Endothelial cell of umbilical vein (primary cell): ENCODE results near the gene REXO2. TPM values are rescaled to one million over a fixed set of nuclear protein-coding genes. Genes with fewer than 3 reads are reported as not detected.

Experiments used
- BruUV-seq: library from RNA; stranded (reverse); fragments of 400-500 nt; replicated peaks from 2 replicates; lab custom pipeline; 2021; lab: Mats Ljungman, UMichigan
- CTCF ChIA-PET: fragments of 300-600, 350-600 bp; sonication (Branson Sonifier 250); formaldehyde crosslinking; loops from one replicate; lab custom pipeline; 2021; ENCODE audit warnings: antibody characterized with exemption, inconsistent platforms; lab: Charles Lee
- POLR2A ChIA-PET: fragments of 300-600, 350-600 bp; sonication (Branson Sonifier 250); formaldehyde crosslinking; loops from one replicate; lab custom pipeline; 2021; ENCODE audit warnings: antibody characterized with exemption, inconsistent platforms; lab: Charles Lee
- DNase-seq: peaks from one replicate; pipeline ENCODE4 v3.0.0-alpha.2; 2011; ENCODE audit warnings: low read depth, low spot score
- FAIRE-seq: peaks from 2 replicates; lab custom pipeline; 2011; peaks lifted over from hg19 to GRCh38; lab: Jason Lieb, UNC
- H2AFZ ChIP-seq: 2 replicates; pipeline ENCODE4 v1.6.0; 2012; ENCODE audit warnings: low read depth, low read length, control low read depth, inconsistent platforms
- H3K27ac ChIP-seq: 2 replicates; pipeline ENCODE4 v1.5.1; 2011; ENCODE audit warnings: low read depth, mild to moderate bottlenecking, control low read depth, low read length, moderate library complexity; ENCODE audit not compliant: insufficient read depth
- H3K27me3 ChIP-seq, 2 experiments: 2 replicates each; pipeline versions ENCODE4 v1.6.0 to v1.6.1; 2011; ENCODE audit warnings: low read length in 2 of 2, mixed read lengths in 1 of 2; ENCODE audit not compliant: control insufficient read depth in 2 of 2, insufficient read depth in 2 of 2
- H3K36me3 ChIP-seq, 2 experiments: 2 replicates in 1 of 2; 3 replicates in 1 of 2; pipeline ENCODE4 v1.5.1; 2011; ENCODE audit warnings: low read length in 2 of 2, mild to moderate bottlenecking in 1 of 2, moderate library complexity in 1 of 2; ENCODE audit not compliant: control insufficient read depth in 2 of 2, insufficient read depth in 2 of 2; ENCODE audit errors: extremely low read depth in 1 of 2
- H3K4me1 ChIP-seq: 3 replicates; pipeline ENCODE4 v1.5.1; 2011; ENCODE audit warnings: mild to moderate bottlenecking, low read length; ENCODE audit not compliant: control insufficient read depth, insufficient read depth; ENCODE audit errors: extremely low read depth
- H3K4me2 ChIP-seq: 2 replicates; pipeline ENCODE4 v1.6.1; 2011; ENCODE audit warnings: low read length, control low read depth, mixed read lengths; ENCODE audit not compliant: insufficient read depth
- H3K4me3 ChIP-seq, 3 experiments: fragments of 200-600 bp in 1 of 3; sonication (generic), shearing (Covaris generic) in 1 of 3; replicated peaks in 1 of 3; 2 replicates each; pipeline ENCODE4 v1.5.1; 2011 to 2016; ENCODE audit warnings: control low read depth in 3 of 3, low read length in 3 of 3, mild to moderate bottlenecking in 2 of 3, inconsistent platforms in 1 of 3, low read depth in 1 of 3, moderate library complexity in 1 of 3; ENCODE audit not compliant: insufficient read depth in 1 of 3
- H3K79me2 ChIP-seq: 2 replicates; pipeline ENCODE4 v1.6.0; 2012; ENCODE audit warnings: low read length, inconsistent platforms; ENCODE audit not compliant: control insufficient read depth, insufficient read depth
- H3K9ac ChIP-seq: replicated peaks from 2 replicates; pipeline ENCODE3; 2011; ENCODE audit warnings: low read length, control low read depth; ENCODE audit not compliant: insufficient read depth; ENCODE audit errors: extremely low read depth
- H3K9me1 ChIP-seq: replicated peaks from 3 replicates; pipeline ENCODE4 v1.6.0; 2011; ENCODE audit warnings: mild to moderate bottlenecking, low read length; ENCODE audit not compliant: control insufficient read depth, insufficient read depth; ENCODE audit errors: extremely low read depth
- H3K9me3 ChIP-seq: replicated peaks from 2 replicates; pipeline ENCODE4 v1.5.1; 2012; ENCODE audit warnings: low read length, inconsistent platforms; ENCODE audit not compliant: control insufficient read depth, insufficient read depth
- H4K20me1 ChIP-seq: replicated peaks from 2 replicates; pipeline ENCODE3; 2011; ENCODE audit warnings: mild to moderate bottlenecking, low read length; ENCODE audit not compliant: control insufficient read depth, insufficient read depth; ENCODE audit errors: extremely low read depth
- EZH2 ChIP-seq: IDR thresholded peaks from 2 replicates; pipeline ENCODE4 v1.6.1; 2012; ENCODE audit warnings: borderline replicate concordance, low read depth, mild to moderate bottlenecking, moderate library complexity, low read length, inconsistent platforms; ENCODE audit not compliant: severe bottlenecking
- FOS ChIP-seq: IDR thresholded peaks from 2 replicates; pipeline ENCODE4 v1.6.1; 2011; ENCODE audit warnings: mild to moderate bottlenecking, low read length, moderate library complexity, borderline replicate concordance; ENCODE audit not compliant: insufficient read depth
- GATA2 ChIP-seq: IDR thresholded peaks from 2 replicates; pipeline ENCODE4 v1.7.0; 2011; ENCODE audit warnings: low read depth, mild to moderate bottlenecking, moderate library complexity, mixed read lengths, low read length; ENCODE audit not compliant: insufficient read length, insufficient read depth
- JUN ChIP-seq: IDR thresholded peaks from 2 replicates; pipeline ENCODE4 v1.6.1; 2011; ENCODE audit warnings: borderline replicate concordance, low read depth; ENCODE audit not compliant: insufficient read length, insufficient read depth
- MYC ChIP-seq: IDR thresholded peaks from one replicate; pipeline ENCODE4 v1.6.1; 2011; ENCODE audit warnings: mild to moderate bottlenecking, low read depth, low read length
- POLR2A ChIP-seq: IDR thresholded peaks from 2 replicates; pipeline ENCODE4 v1.6.1; 2012; ENCODE audit warnings: low read depth, mild to moderate bottlenecking, control low read depth, low read length
- POLR2AphosphoS5 ChIP-seq: IDR thresholded peaks from 2 replicates; pipeline ENCODE4 v1.6.1; 2012; ENCODE audit warnings: low read depth, mild to moderate bottlenecking, control low read depth, low read length, moderate library complexity; ENCODE audit not compliant: insufficient read depth
- dilution Hi-C: fragments of 300-500 bp; cut with MboI; formaldehyde crosslinking; loops from one replicate; pipeline ENCODE4 v1.15.0; 2019; ENCODE audit warnings: low sequenced_read_pairs; ENCODE audit not compliant: extremely low pct_ligation_motif_present
- intact Hi-C: fragments of 100-400 bp; cut with micrococcal nuclease; formaldehyde crosslinking; loops from one replicate; pipeline ENCODE4 v1.10.0; 2022
- polyA plus RNA-seq, 4 experiments: library from polyadenylated mRNA; depleted of rRNA in 3 of 4; stranded (reverse) in 3 of 4; unstranded in 1 of 4; fragments of >200 nt; gene quantifications; 2 replicates each; pipeline versions ENCODE4 v1.2.1 to v1.2.3, GENCODE V29; 2011 to 2012; ENCODE audit warnings: missing spikeins in 1 of 4
- total RNA-seq: library from RNA; stranded (reverse); gene quantifications from 2 replicates; pipeline ENCODE4 v1.2.3, GENCODE V29; 2021
- TF ChIP-seq, protein P1 (sequence below): IDR thresholded peaks from 2 replicates; pipeline ENCODE4 v1.6.1; 2011; ENCODE audit not compliant: insufficient read depth, insufficient read length
- TF ChIP-seq, protein P2 (sequence below), 2 donors: IDR thresholded peaks; 1 replicate in 1 of 2; 2 replicates in 1 of 2; pipeline ENCODE4 v1.5.1; 2011; ENCODE audit warnings: low read length in 2 of 2, mild to moderate bottlenecking in 2 of 2, moderate library complexity in 2 of 2, control low read depth in 1 of 2, inconsistent platforms in 1 of 2, low read depth in 1 of 2; ENCODE audit not compliant: insufficient read depth in 1 of 2; ENCODE audit errors: extremely low read depth in 1 of 2

REXO2 gene
- total and polyA plus RNA-seq, 2 donors (not counting 3 experiments of a cell fraction or from before 2014, with no cell fraction given), result 182 to 296 TPM

DNA sequence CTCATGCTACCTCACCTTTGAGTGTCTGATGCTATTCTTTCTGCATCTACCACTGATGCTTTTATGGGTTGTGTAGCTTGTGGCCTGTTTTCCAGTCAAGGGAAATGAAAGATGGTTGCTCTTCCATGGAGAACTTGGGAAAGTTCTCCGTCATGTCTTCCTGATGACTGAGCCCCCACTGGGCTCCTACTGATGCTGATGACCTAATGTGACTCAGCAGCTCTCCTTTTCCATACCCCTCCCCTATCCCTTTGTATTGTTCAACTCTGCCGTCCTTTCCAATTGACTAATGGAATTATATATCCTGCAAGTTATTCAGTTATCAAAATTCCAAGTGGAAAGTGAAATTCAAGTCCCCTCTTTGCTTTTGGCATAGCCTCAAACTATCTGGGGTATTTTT, 44.7 kb downstream of the REXO2 start:
- Histone ChIP-seq H3K9ac (no peak overlapping the region), H3K4me3 (no peak overlapping the region), H3K36me3 (no peaks in the 10 kb centered on the region), H3K79me2 (no peaks in the 10 kb centered on the region), H3K4me1 (no peaks in the 10 kb centered on the region), H2AFZ (no peak overlapping the region), H3K4me2 (no peak overlapping the region), H4K20me1 (no peaks in the 10 kb centered on the region), H3K27ac (no peak overlapping the region), H3K9me1 (no peaks in the 10 kb centered on the region), H3K27me3 (no peaks in the 10 kb centered on the region), H3K9me3 (no peaks in the 10 kb centered on the region)
- TF ChIP-seq FOS (no peak), EZH2 (no peak), JUN (no peak), MYC (no peak), POLR2A (no peak), POLR2AphosphoS5 (no peak), GATA2 (no peak)
- TF ChIP-seq, protein P1, sequence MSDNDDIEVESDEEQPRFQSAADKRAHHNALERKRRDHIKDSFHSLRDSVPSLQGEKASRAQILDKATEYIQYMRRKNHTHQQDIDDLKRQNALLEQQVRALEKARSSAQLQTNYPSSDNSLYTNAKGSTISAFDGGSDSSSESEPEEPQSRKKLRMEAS, result no peak
- TF ChIP-seq, protein P2, sequence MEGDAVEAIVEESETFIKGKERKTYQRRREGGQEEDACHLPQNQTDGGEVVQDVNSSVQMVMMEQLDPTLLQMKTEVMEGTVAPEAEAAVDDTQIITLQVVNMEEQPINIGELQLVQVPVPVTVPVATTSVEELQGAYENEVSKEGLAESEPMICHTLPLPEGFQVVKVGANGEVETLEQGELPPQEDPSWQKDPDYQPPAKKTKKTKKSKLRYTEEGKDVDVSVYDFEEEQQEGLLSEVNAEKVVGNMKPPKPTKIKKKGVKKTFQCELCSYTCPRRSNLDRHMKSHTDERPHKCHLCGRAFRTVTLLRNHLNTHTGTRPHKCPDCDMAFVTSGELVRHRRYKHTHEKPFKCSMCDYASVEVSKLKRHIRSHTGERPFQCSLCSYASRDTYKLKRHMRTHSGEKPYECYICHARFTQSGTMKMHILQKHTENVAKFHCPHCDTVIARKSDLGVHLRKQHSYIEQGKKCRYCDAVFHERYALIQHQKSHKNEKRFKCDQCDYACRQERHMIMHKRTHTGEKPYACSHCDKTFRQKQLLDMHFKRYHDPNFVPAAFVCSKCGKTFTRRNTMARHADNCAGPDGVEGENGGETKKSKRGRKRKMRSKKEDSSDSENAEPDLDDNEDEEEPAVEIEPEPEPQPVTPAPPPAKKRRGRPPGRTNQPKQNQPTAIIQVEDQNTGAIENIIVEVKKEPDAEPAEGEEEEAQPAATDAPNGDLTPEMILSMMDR (IDR thresholded peaks at IDR 0.05; ENCODE audit: extremely low read depth in 1 of 2, insufficient read depth in 1 of 2, low read depth in 1 of 2, low read length in 2 of 2), result no peak
- no peak for FAIRE-seq
- intact Hi-C loops, result no loop called here
- BruUV-seq, result no TSS peak
- ChIA-PET CTCF (interaction anchor here (1.0 kb wide), 1 partner anchor 143 kb away, joined by 4 read pairs; no protein-coding TSS in a partner anchor), POLR2A (no interaction called here)
- dilution Hi-C loops, result no loop called here
- no peak for DNase-seq
